RWPE2 (cell line): ENCODE results near the gene GPR32.
"Not testable (repeated sequence)": the region's sequence is repeated elsewhere in the genome, so short reads cannot be mapped to it uniquely, and the experiment has no call there.

Experiments used
- ATAC-seq: fragments of 200-7000 bp; cut with Tn5 transposase; 3 replicates; pipeline ENCODE4 v1.9.1; 2021; ENCODE audit warnings: low read depth
- DNase-seq: peaks from one replicate; pipeline ENCODE4 v3.0.0-alpha.2; 2020; ENCODE audit warnings: low spot score
- H3K27ac ChIP-seq: fragments of 450-650 bp; 2 replicates; pipeline ENCODE4 v1.5.1; 2017; ENCODE audit warnings: mild to moderate bottlenecking; ENCODE audit not compliant: poor library complexity, severe bottlenecking
- H3K27me3 ChIP-seq: fragments of 250-450 bp; sonication (Bioruptor Pico); 2 replicates; pipeline ENCODE4 v1.5.1; 2021; ENCODE audit warnings: mild to moderate bottlenecking, moderate library complexity; ENCODE audit not compliant: insufficient read depth, poor library complexity, severe bottlenecking
- H3K36me3 ChIP-seq: fragments of 250-450 bp; sonication (Bioruptor Pico); 2 replicates; pipeline ENCODE4 v1.5.1; 2020; ENCODE audit warnings: low read depth, mild to moderate bottlenecking, moderate library complexity
- H3K4me1 ChIP-seq: fragments of 250-450 bp; sonication (Bioruptor Pico); 2 replicates; pipeline ENCODE4 v1.5.1; 2021; ENCODE audit warnings: mild to moderate bottlenecking, moderate library complexity; ENCODE audit not compliant: insufficient read depth, poor library complexity, severe bottlenecking
- H3K4me3 ChIP-seq: fragments of 250-450 bp; sonication (Bioruptor Pico); 2 replicates; pipeline ENCODE4 v1.5.1; 2021; ENCODE audit warnings: mild to moderate bottlenecking, moderate library complexity; ENCODE audit not compliant: severe bottlenecking
- H3K9me3 ChIP-seq: fragments of 250-450 bp; sonication (Bioruptor Pico); 2 replicates; pipeline ENCODE4 v1.5.1; 2021; ENCODE audit warnings: mild to moderate bottlenecking, moderate library complexity; ENCODE audit not compliant: severe bottlenecking
- TF ChIP-seq, protein P1 (sequence below): fragments of 450-650 bp; IDR thresholded peaks from one replicate; pipeline ENCODE4 v1.5.1; 2017; ENCODE audit warnings: mild to moderate bottlenecking, moderate library complexity; ENCODE audit not compliant: poor library complexity, severe bottlenecking

Gene GPR32

DNA sequence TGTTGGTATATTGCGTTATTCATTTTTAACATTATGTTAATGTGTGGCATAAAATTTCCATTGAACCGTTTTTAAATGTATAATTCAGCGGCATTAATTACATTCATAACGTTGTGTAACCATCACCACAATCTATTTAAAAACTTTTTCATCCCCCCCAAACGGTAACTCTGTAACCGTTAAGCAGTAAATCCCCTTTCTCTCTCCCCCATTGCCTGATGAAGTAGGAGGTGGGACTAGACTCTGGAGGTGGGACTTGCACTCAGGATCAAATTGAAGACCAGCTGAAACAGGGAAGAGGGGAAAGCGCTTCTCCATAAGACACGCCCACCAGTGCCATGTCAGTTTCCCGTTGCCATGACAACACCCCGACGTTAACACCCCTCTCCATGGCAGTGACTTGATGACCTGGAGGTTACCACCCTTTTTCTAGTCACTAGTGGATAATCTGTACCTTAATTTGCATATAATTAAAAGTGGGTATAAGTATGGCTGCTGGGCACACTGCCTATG lies 30.3 kb upstream of the GPR32 start:
- TF ChIP-seq, protein P1, sequence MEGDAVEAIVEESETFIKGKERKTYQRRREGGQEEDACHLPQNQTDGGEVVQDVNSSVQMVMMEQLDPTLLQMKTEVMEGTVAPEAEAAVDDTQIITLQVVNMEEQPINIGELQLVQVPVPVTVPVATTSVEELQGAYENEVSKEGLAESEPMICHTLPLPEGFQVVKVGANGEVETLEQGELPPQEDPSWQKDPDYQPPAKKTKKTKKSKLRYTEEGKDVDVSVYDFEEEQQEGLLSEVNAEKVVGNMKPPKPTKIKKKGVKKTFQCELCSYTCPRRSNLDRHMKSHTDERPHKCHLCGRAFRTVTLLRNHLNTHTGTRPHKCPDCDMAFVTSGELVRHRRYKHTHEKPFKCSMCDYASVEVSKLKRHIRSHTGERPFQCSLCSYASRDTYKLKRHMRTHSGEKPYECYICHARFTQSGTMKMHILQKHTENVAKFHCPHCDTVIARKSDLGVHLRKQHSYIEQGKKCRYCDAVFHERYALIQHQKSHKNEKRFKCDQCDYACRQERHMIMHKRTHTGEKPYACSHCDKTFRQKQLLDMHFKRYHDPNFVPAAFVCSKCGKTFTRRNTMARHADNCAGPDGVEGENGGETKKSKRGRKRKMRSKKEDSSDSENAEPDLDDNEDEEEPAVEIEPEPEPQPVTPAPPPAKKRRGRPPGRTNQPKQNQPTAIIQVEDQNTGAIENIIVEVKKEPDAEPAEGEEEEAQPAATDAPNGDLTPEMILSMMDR: no peak
- Histone ChIP-seq H3K27ac (no peak overlapping the region), H3K4me3 (no peak overlapping the region), H3K27me3 (peaks cover 7% of the 10 kb centered on the region), H3K36me3 (no peaks in the 10 kb centered on the region), H3K9me3 (no peaks in the 10 kb centered on the region), H3K4me1 (no peaks in the 10 kb centered on the region)
- ATAC-seq (no peak), DNase-seq (no peak)

DNA sequence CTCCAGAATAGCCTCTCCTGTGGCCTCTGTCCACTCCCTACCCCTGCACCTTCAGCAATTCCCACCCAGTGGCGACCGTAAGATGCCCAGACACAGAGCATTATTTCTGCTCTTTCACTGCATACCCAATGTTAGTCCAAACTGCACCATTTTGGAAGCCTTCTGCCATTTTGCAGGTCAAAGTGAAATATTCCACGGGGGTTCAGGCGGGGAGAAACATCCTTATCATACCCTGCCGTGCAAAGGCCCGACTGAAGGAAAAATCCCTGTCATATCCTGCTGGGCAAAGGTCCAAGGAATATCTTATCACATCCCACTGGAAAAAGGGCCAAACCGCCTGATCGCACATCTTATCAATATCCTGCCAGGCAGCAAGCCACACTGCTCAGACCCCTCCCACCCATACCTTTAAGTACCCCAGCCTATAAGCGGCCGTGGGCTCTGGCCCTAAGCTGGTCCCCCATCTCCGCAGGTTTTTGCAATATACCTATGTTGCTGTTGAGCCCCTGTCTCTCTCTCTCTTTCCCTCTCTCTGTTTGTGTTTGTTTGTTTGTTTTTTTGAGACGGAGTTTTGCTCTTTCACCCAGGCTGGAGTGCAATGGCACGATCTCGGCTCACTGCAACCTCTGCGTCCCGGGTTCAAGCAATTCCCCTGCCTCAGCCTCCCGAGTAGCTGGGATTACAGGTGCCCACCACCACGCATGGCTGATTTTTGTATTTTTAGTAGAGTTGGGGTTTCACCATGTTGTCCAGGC lies 28.9 kb upstream of the GPR32 start:
- DNase-seq (no peak), ATAC-seq (no peak)
- H3K27me3 ChIP-seq: peaks cover 7% of the 10 kb centered on the region
- H3K4me1 ChIP-seq: no peaks in the 10 kb centered on the region
- no peaks in the 10 kb centered on the region for H3K36me3 ChIP-seq
- no peaks in the 10 kb centered on the region for H3K9me3 ChIP-seq
- TF ChIP-seq, protein P1: no peak
- no peak overlapping the region for H3K4me3 ChIP-seq
- H3K27ac ChIP-seq: no peak overlapping the region

DNA sequence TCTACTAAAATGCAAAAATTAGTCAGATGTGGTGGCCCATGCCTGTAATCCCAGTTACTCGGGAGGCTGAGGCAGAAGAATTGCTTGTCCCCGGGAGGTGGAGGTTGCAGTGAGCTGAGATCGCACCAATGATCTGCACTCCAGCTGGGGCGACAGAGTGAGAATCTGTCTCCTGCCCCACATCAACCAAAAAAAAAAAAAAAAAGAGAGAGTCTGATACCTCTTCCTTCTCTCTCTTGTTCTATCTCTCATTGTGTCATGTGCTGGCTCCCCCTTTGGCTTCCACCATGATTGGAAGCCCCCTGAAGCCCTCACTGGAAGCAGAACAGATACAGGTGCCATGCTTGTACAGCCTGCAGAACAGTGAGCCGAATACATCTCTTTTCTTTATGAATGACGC lies 26.7 kb upstream of the GPR32 start:
- Histone ChIP-seq H3K27me3 (peaks cover 3% of the 10 kb centered on the region), H3K9me3 (no peaks in the 10 kb centered on the region), H3K27ac (no peak overlapping the region), H3K36me3 (no peaks in the 10 kb centered on the region), H3K4me1 (no peaks in the 10 kb centered on the region), H3K4me3 (no peak overlapping the region)
- DNase-seq (no peak), ATAC-seq (no peak)
- TF ChIP-seq, protein P1: no peak

DNA sequence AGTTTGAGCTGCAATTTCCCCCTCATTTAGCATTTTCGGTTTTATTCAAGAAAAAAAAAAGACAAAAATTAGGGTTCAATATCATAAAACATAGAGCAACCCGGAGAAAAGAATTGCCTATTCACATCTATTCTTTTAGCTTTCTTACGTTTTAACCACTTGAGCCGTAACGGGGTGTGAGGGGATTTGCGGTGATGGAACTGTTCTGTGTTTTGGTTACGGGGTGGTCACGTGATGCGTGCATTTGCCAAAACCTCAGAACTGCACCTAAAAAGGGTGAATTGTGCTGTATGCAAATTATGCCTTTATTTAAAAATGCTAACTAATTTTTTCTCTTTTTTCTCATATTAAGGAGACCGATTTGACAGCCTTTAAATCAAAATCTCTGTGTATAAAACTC lies 25.0 kb upstream of the GPR32 start:
- ATAC-seq (no peak), DNase-seq (no peak)
- Histone ChIP-seq H3K36me3 (no peaks in the 10 kb centered on the region), H3K4me1 (no peaks in the 10 kb centered on the region), H3K27me3 (no peaks in the 10 kb centered on the region), H3K27ac (no peak overlapping the region), H3K9me3 (no peaks in the 10 kb centered on the region), H3K4me3 (no peak overlapping the region)
- TF ChIP-seq, protein P1: no peak

DNA sequence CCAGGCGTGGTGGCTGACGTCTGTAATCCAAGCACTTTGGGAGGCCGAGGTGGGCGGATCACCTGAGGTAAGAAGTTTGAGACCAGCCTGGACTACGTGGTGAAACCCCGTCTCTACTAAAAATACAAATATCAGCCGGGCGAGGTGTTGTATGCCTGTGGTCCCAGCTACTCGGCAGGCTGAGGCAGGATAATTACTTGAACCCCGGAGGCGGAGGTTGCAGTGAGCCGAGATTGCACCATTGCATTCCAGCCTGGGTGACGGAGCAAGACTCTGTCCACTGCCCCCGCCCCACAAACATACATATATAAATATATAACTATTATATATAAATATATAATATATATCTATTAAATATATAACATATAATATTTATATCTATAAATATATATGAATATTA lies 23.1 kb upstream of the GPR32 start:
- H3K4me1 ChIP-seq, DNase-seq, H3K4me3 ChIP-seq, ATAC-seq, H3K27me3 ChIP-seq, H3K9me3 ChIP-seq, H3K27ac ChIP-seq, H3K36me3 ChIP-seq: not testable (repeated sequence)
